GM23338 (cell line): ENCODE measurements around the gene ADGRF4. TPM values are rescaled to one million over a fixed set of nuclear protein-coding genes. Genes with fewer than 3 reads are reported as not detected.

Experiments used
- ATAC-seq: fragments of 200-7000 bp; cut with Tn5 transposase; 3 replicates; pipeline ENCODE4 v1.9.1; 2020
- DNase-seq: peaks from one replicate; pipeline ENCODE4 v3.0.0-alpha.2; 2015; ENCODE audit warnings: low spot score
- H2AFZ ChIP-seq: fragments of 200-600 bp; sonication (generic); 2 replicates; pipeline ENCODE4 v1.8.0; 2016; ENCODE audit warnings: antibody characterized with exemption, mild to moderate bottlenecking, moderate library complexity
- H3F3A ChIP-seq: fragments of 200-600 bp; sonication (generic); replicated peaks from 2 replicates; pipeline ENCODE4 v1.8.0; 2017; ENCODE audit warnings: antibody characterized with exemption, mixed run types, low read depth
- H3K27ac ChIP-seq: fragments of 200-600 bp; sonication (generic); 2 replicates; pipeline ENCODE4 v1.6.1; 2016; ENCODE audit warnings: low read depth
- H3K27me3 ChIP-seq: fragments of 200-600 bp; sonication (generic); 2 replicates; pipeline ENCODE4 v1.8.0; 2016; ENCODE audit warnings: mild to moderate bottlenecking, mixed run types, moderate library complexity; ENCODE audit not compliant: insufficient read depth
- H3K36me3 ChIP-seq: fragments of 200-600 bp; sonication (generic); 2 replicates; pipeline ENCODE4 v1.8.0; 2016; ENCODE audit warnings: mild to moderate bottlenecking; ENCODE audit not compliant: insufficient read depth
- H3K4me1 ChIP-seq: fragments of 200-600 bp; sonication (generic); 2 replicates; pipeline ENCODE4 v1.8.0; 2016; ENCODE audit warnings: mild to moderate bottlenecking, moderate library complexity; ENCODE audit not compliant: insufficient read depth
- H3K4me2 ChIP-seq: fragments of 200-600 bp; sonication (generic); 2 replicates; pipeline ENCODE4 v1.7.1; 2017; ENCODE audit warnings: mixed run types
- H3K4me3 ChIP-seq: fragments of 200-600 bp; sonication (generic); 2 replicates; pipeline ENCODE4 v1.6.1; 2016; ENCODE audit warnings: mixed run types
- H3K79me2 ChIP-seq: fragments of 200-600 bp; sonication (generic); replicated peaks from 2 replicates; pipeline ENCODE4 v1.8.0; 2017; ENCODE audit warnings: mild to moderate bottlenecking; ENCODE audit not compliant: insufficient read depth
- H3K9me2 ChIP-seq: fragments of 200-600 bp; sonication (generic); 2 replicates; pipeline ENCODE4 v1.8.0; 2017; ENCODE audit not compliant: insufficient read depth
- H4K20me1 ChIP-seq: fragments of 200-600 bp; sonication (generic); replicated peaks from 2 replicates; pipeline ENCODE4 v1.8.0; 2017; ENCODE audit warnings: mild to moderate bottlenecking; ENCODE audit not compliant: insufficient read depth
- H3K27ac Mint-ChIP-seq: 2 replicates; pipeline ENCODE4 v1.8.0; 2020; ENCODE audit warnings: inconsistent platforms, mild to moderate bottlenecking, moderate library complexity, mixed read lengths
- H3K27me3 Mint-ChIP-seq: 3 replicates; pipeline ENCODE4 v1.8.0; 2022; ENCODE audit warnings: low read depth, mild to moderate bottlenecking, moderate library complexity, mixed read lengths, inconsistent platforms; ENCODE audit not compliant: insufficient read depth, poor library complexity
- H3K36me3 Mint-ChIP-seq: 3 replicates; pipeline ENCODE4 v1.8.0; 2021; ENCODE audit warnings: low read depth, mild to moderate bottlenecking, inconsistent platforms, moderate library complexity, mixed read lengths
- H3K4me1 Mint-ChIP-seq: 3 replicates; pipeline ENCODE4 v1.8.0; 2020; ENCODE audit warnings: mild to moderate bottlenecking, inconsistent platforms, mixed read lengths
- H3K4me3 Mint-ChIP-seq: 3 replicates; pipeline ENCODE4 v1.8.0; 2021; ENCODE audit warnings: moderate library complexity, mild to moderate bottlenecking, inconsistent platforms, mixed read lengths
- H3K9me3 Mint-ChIP-seq: 3 replicates; pipeline ENCODE4 v1.8.0; 2020; ENCODE audit warnings: moderate library complexity, mild to moderate bottlenecking, inconsistent platforms, mixed read lengths
- CTCF ChIP-seq, 2 experiments: fragments of 200-600 bp in 1 of 2; sonication (generic) in 1 of 2; conservative IDR thresholded peaks; 2 replicates each; pipeline versions ENCODE4 v1.5.1 to v1.6.1; 2016 to 2017; ENCODE audit warnings: antibody characterized with exemption in 2 of 2, low read depth in 2 of 2, mild to moderate bottlenecking in 2 of 2, moderate library complexity in 1 of 2
- STAT1 ChIP-seq: IDR thresholded peaks from one replicate; pipeline ENCODE4 v1.6.1; 2016; ENCODE audit warnings: antibody characterized with exemption; ENCODE audit not compliant: unreplicated experiment
- ZNF331 ChIP-seq: fragments of 250-450 bp; sonication (Bioruptor Pico); IDR thresholded peaks from 2 replicates; pipeline ENCODE4 v1.5.0; 2020; ENCODE audit warnings: low read depth, mild to moderate bottlenecking, moderate library complexity
- ZNF462 ChIP-seq: fragments of 250-450 bp; sonication (Bioruptor Pico); IDR thresholded peaks from 2 replicates; pipeline ENCODE4 v1.5.0; 2020; ENCODE audit warnings: mild to moderate bottlenecking, moderate library complexity
- polyA plus RNA-seq: library from polyadenylated mRNA; unstranded; fragments of >200 nt; fragmentation: Nextera tagmentation; extraction: Ambion mirVana; gene quantifications from 2 replicates; pipeline ENCODE4 v1.2.1, GENCODE V29; 2016
- total RNA-seq: library from RNA; depleted of rRNA; stranded (reverse); fragments of >200 nt; shearing (Covaris generic); gene quantifications from 2 replicates; pipeline ENCODE4 v1.2.3, GENCODE V29; 2014

Gene ADGRF4
- total and polyA plus RNA-seq, 2 experiments from 2014 or later: not detected

- H3K79me2 ChIP-seq: no peaks in the 10 kb centered on the region
- H3K9me2 ChIP-seq: 0 out of 2 replicates have a peak, but pooled peaks cover 4% of the 10 kb centered on the region
- H3K27ac ChIP-seq: no peak overlapping the region
- Mint-ChIP-seq H3K9me3 (no peaks in the 10 kb centered on the region), H3K4me1 (no peaks in the 10 kb centered on the region; the same call in 2 of the 3 replicates), H3K27ac (no peak overlapping the region), H3K27me3 (no peaks in the 10 kb centered on the region), H3K36me3 (no peaks in the 10 kb centered on the region), H3K4me3 (no peak overlapping the region)
- no peaks in the 10 kb centered on the region for H3K36me3 ChIP-seq
- no peaks in the 10 kb centered on the region for H3K4me1 ChIP-seq
- TF ChIP-seq ZNF462: no peak
- peak in 1 of 2 experiments; percentile 52; a peak in 2 of 4 replicates for TF ChIP-seq CTCF (conservative IDR thresholded peaks at IDR 0.05; ENCODE audit: low read depth in 2 of 2)
- no peaks in the 10 kb centered on the region for H4K20me1 ChIP-seq
- ATAC-seq (no peak; the same call in 2 of the 3 replicates), DNase-seq (peak; percentile 6)
- H3K27me3 ChIP-seq: no peaks in the 10 kb centered on the region
- H3K4me2 ChIP-seq: no peak overlapping the region
- H3F3A ChIP-seq: no peaks in the 10 kb centered on the region
- no peak overlapping the region for H3K4me3 ChIP-seq
- no peak overlapping the region for H2AFZ ChIP-seq
These were observed 8.2 kb upstream of the ADGRF4 start for GRCh38 chr6:47690214-47690613.

GRCh38 chr6:47690791-47691190 lies 7.6 kb upstream of the ADGRF4 start:
- ATAC-seq: no peak
- no peak overlapping the region for H2AFZ ChIP-seq
- no peak overlapping the region for H3K4me3 ChIP-seq
- no peaks in the 10 kb centered on the region for H3F3A ChIP-seq
- H3K4me1 Mint-ChIP-seq: no peaks in the 10 kb centered on the region; the same call in 2 of the 3 replicates
- no peaks in the 10 kb centered on the region for H3K36me3 ChIP-seq
- H3K79me2 ChIP-seq: no peaks in the 10 kb centered on the region
- no peak overlapping the region for H3K27ac ChIP-seq
- no peak overlapping the region for H3K27ac Mint-ChIP-seq
- no peaks in the 10 kb centered on the region for H4K20me1 ChIP-seq
- no peaks in the 10 kb centered on the region for H3K9me3 Mint-ChIP-seq
- no peak overlapping the region for H3K4me3 Mint-ChIP-seq
- DNase-seq: no peak
- no peak overlapping the region for H3K4me2 ChIP-seq
- H3K27me3 ChIP-seq: no peaks in the 10 kb centered on the region
- peaks cover 2% of the 10 kb centered on the region for H3K27me3 Mint-ChIP-seq
- H3K9me2 ChIP-seq: 0 out of 2 replicates have a peak, but pooled peaks cover 4% of the 10 kb centered on the region
- no peaks in the 10 kb centered on the region for H3K4me1 ChIP-seq
- no peaks in the 10 kb centered on the region for H3K36me3 Mint-ChIP-seq
- no peak for TF ChIP-seq ZNF462
- no peak for TF ChIP-seq STAT1
- no peak for TF ChIP-seq ZNF331 (CRISPR knock-in tag)
